ENCODE measurements around the gene MTA1.

The MTA1 gene

DNA sequence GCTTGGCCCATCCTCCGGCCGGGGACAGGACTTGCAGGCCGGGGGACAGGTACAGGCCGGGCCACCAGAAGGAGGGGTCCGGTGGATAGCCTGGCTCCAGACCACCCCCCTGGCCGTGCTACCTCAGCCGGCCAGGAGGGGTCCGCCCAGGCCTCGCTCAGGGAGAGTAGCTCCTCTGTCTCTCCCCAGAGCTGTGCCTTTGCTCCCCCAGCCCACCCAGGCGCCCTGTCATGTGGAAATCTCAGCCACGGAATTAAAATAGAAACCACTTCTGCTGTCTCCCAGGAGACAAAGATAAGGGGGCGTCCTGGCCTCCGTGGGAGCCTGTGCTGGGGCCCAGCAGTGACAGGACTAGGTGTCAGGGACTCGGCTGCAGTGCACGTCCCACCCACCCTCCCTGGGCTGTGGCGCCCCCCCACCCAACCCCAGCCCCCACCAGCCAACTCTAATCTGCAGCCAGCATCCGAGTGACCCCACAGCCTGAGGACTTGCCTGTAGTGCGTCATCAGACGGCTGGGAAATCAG lies 51.7 kb downstream of the MTA1 start:
- no peak overlapping the region for H3K27ac ChIP-seq (ENCODE audit: low read length)
- TF ChIP-seq EZH2phosphoT487 (IDR thresholded peaks at IDR 0.05; ENCODE audit: low read length), result no peak
- H3K9me3 ChIP-seq (replicated peaks; ENCODE audit: insufficient read depth, low read length), result no peaks in the 10 kb centered on the region
- no peaks in the 10 kb centered on the region for H3F3A ChIP-seq (ENCODE audit: insufficient read depth, low read length)
- H3K27me3 ChIP-seq (replicated peaks; ENCODE audit: insufficient read depth, low read length), result peaks cover 15% of the 10 kb centered on the region
- H2AFZ ChIP-seq (ENCODE audit: low read length), result no peak overlapping the region
- no peak overlapping the region for H3K9ac ChIP-seq (ENCODE audit: low read length)
- no peaks in the 10 kb centered on the region for H3K9me2 ChIP-seq (replicated peaks; ENCODE audit: insufficient read depth, low read length)
- no peaks in the 10 kb centered on the region for H3K4me1 ChIP-seq (ENCODE audit: low read length)
- no peaks in the 10 kb centered on the region for H3K79me2 ChIP-seq (ENCODE audit: low read length)
- no peak for DNase-seq
- no peak overlapping the region for H3K4me3 ChIP-seq (ENCODE audit: low read length)
- no peaks in the 10 kb centered on the region for H3K36me3 ChIP-seq (replicated peaks; ENCODE audit: insufficient read depth, low read length)
- H3K4me2 ChIP-seq (ENCODE audit: low read depth, low read length), result no peak overlapping the region
- H4K20me1 ChIP-seq (ENCODE audit: insufficient read depth, low read length), result no peaks in the 10 kb centered on the region

DNA sequence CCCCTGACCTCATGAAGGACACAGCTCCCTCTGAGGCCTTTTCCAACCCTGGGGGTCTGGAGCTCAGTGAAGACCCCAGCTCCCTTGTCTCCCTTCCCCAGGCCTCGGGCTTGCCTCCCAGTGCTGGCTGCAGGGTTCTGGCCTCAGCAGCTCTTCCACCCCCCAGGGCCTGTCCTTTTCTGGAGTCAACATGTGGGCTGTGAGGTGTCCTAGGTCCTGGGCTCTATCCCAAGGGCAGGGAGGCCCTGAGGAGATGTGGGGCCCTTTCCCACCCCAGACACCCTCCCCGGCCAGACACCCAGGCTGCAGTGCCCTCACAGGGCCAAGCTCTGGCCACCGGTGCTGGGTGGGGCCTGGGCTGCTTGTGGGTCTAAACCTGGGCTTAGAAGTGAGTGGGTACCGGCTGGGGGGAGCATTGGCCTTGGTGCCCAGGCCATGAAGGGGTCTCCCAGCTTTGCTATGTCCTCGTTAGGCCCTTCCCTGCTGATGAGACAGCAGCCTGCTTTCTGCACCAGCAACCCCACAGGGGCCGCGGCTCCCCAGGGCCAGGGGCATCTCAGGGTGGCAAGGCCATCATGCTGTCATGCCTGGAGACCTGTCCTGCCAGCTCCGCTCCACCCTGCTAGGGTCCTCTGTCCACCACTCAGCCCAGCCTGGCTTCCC lies 52.3 kb downstream of the MTA1 start:
- TF ChIP-seq EZH2 (optimal IDR thresholded peaks at IDR 0.05; ENCODE audit: low read depth, low read length), result no peak
- no peak for TF ChIP-seq CTCF (IDR thresholded peaks at IDR 0.05; ENCODE audit: low read length)
- no peak for TF ChIP-seq EZH2phosphoT487 (IDR thresholded peaks at IDR 0.05; ENCODE audit: low read length)
- Histone ChIP-seq H3K9me3 (replicated peaks; ENCODE audit: insufficient read depth, low read length) (no peaks in the 10 kb centered on the region), H3K9ac (ENCODE audit: low read length) (no peak overlapping the region), H3K4me3 (ENCODE audit: low read length) (no peak overlapping the region), H3F3A (ENCODE audit: insufficient read depth, low read length) (no peaks in the 10 kb centered on the region), H4K20me1 (ENCODE audit: insufficient read depth, low read length) (no peaks in the 10 kb centered on the region), H3K9me2 (replicated peaks; ENCODE audit: insufficient read depth, low read length) (no peaks in the 10 kb centered on the region), H3K36me3 (replicated peaks; ENCODE audit: insufficient read depth, low read length) (no peaks in the 10 kb centered on the region), H3K79me2 (ENCODE audit: low read length) (no peaks in the 10 kb centered on the region), H3K4me1 (ENCODE audit: low read length) (no peaks in the 10 kb centered on the region), H3K4me2 (ENCODE audit: low read depth, low read length) (no peak overlapping the region), H2AFZ (ENCODE audit: low read length) (no peak overlapping the region), H3K27ac (ENCODE audit: low read length) (no peak overlapping the region), H3K27me3 (replicated peaks; ENCODE audit: insufficient read depth, low read length) (peaks cover 21% of the 10 kb centered on the region)
- DNase-seq, result no peak

GRCh38 chr14:105472486-105472991 lies 52.9 kb downstream of the MTA1 start:
- no peak overlapping the region for H3K27ac ChIP-seq (ENCODE audit: low read length)
- DNase-seq, result no peak
- H3K36me3 ChIP-seq (replicated peaks; ENCODE audit: insufficient read depth, low read length), result no peaks in the 10 kb centered on the region
- no peak overlapping the region for H3K4me2 ChIP-seq (ENCODE audit: low read depth, low read length)
- H3K27me3 ChIP-seq (replicated peaks; ENCODE audit: insufficient read depth, low read length), result peaks cover 25% of the 10 kb centered on the region
- H3K9me3 ChIP-seq (replicated peaks; ENCODE audit: insufficient read depth, low read length), result no peaks in the 10 kb centered on the region
- H3K9ac ChIP-seq (ENCODE audit: low read length), result no peak overlapping the region
- H3K79me2 ChIP-seq (ENCODE audit: low read length), result no peaks in the 10 kb centered on the region
- TF ChIP-seq CTCF (IDR thresholded peaks at IDR 0.05; ENCODE audit: low read length) (no peak), EZH2 (optimal IDR thresholded peaks at IDR 0.05; ENCODE audit: low read depth, low read length) (no peak), EZH2phosphoT487 (IDR thresholded peaks at IDR 0.05; ENCODE audit: low read length) (no peak)
- H2AFZ ChIP-seq (ENCODE audit: low read length), result no peak overlapping the region
- no peak overlapping the region for H3K4me3 ChIP-seq (ENCODE audit: low read length)
- no peaks in the 10 kb centered on the region for H3F3A ChIP-seq (ENCODE audit: insufficient read depth, low read length)
- no peaks in the 10 kb centered on the region for H3K9me2 ChIP-seq (replicated peaks; ENCODE audit: insufficient read depth, low read length)
- H4K20me1 ChIP-seq (ENCODE audit: insufficient read depth, low read length), result no peaks in the 10 kb centered on the region
- no peaks in the 10 kb centered on the region for H3K4me1 ChIP-seq (ENCODE audit: low read length)

Data from MM.1S (cell line).